Fibroblast of lung (primary cell): Measurements from ENCODE around the gene RPUSD3. TPM values are rescaled to one million over a fixed set of nuclear protein-coding genes. Genes with fewer than 3 reads are reported as not detected.

ENCODE experiments used
- DNase-seq, 2 donors: peaks; one replicate each; pipeline versions ENCODE4 v3.0.0 to v3.0.0-alpha.2; 2010; ENCODE audit warnings: low read depth in 2 of 2
- H2AFZ ChIP-seq: 2 replicates; pipeline ENCODE4 v1.5.1; 2012; ENCODE audit warnings: low read length, control low read depth, inconsistent platforms
- H3K27ac ChIP-seq: 2 replicates; pipeline ENCODE4 v1.5.1; 2011; ENCODE audit warnings: low read length, control low read depth; ENCODE audit not compliant: insufficient read depth
- H3K27me3 ChIP-seq: 2 replicates; pipeline ENCODE4 v1.5.1; 2011; ENCODE audit warnings: mild to moderate bottlenecking, low read length; ENCODE audit not compliant: control insufficient read depth, insufficient read depth
- H3K36me3 ChIP-seq: 2 replicates; pipeline ENCODE4 v1.5.1; 2011; ENCODE audit warnings: low read length; ENCODE audit not compliant: control insufficient read depth, insufficient read depth
- H3K4me1 ChIP-seq: 2 replicates; pipeline ENCODE4 v1.5.1; 2011; ENCODE audit warnings: low read length; ENCODE audit not compliant: control insufficient read depth, insufficient read depth; ENCODE audit errors: extremely low read depth
- H3K4me2 ChIP-seq: 2 replicates; pipeline ENCODE4 v1.5.1; 2011; ENCODE audit warnings: low read length, control low read depth; ENCODE audit not compliant: insufficient read depth; ENCODE audit errors: extremely low read depth
- H3K4me3 ChIP-seq, 4 experiments: fragments of 200-600 bp in 1 of 4; sonication (generic) in 1 of 4; replicated peaks in 1 of 4; 2 replicates each; pipeline ENCODE4 v1.5.1; 2011 to 2016; ENCODE audit warnings: low read length in 4 of 4, low read depth in 3 of 4, mild to moderate bottlenecking in 3 of 4, control low read depth in 2 of 4, inconsistent platforms in 1 of 4, mixed read lengths in 1 of 4; ENCODE audit not compliant: insufficient read depth in 1 of 4; ENCODE audit errors: control extremely low read depth in 1 of 4
- H3K79me2 ChIP-seq: 2 replicates; pipeline ENCODE4 v1.5.1; 2012; ENCODE audit warnings: mild to moderate bottlenecking, low read length, inconsistent platforms; ENCODE audit not compliant: control insufficient read depth, insufficient read depth
- H3K9ac ChIP-seq: 2 replicates; pipeline ENCODE4 v1.5.1; 2011; ENCODE audit warnings: mild to moderate bottlenecking, low read length, control low read depth; ENCODE audit not compliant: insufficient read depth
- H3K9me3 ChIP-seq: 2 replicates; pipeline ENCODE4 v1.5.1; 2012; ENCODE audit warnings: low read depth, low read length; ENCODE audit not compliant: control insufficient read depth, insufficient read depth
- H4K20me1 ChIP-seq: 2 replicates; pipeline ENCODE4 v1.5.1; 2011; ENCODE audit warnings: low read length; ENCODE audit not compliant: control insufficient read depth, insufficient read depth; ENCODE audit errors: extremely low read depth
- CTCF ChIP-seq, 2 donors: IDR thresholded peaks in 1 of 2; conservative IDR thresholded peaks in 1 of 2; 1 replicate in 1 of 2; 2 replicates in 1 of 2; pipeline ENCODE4 v1.5.1; 2011 to 2012; ENCODE audit warnings: low read length in 2 of 2, control low read depth in 1 of 2, inconsistent platforms in 1 of 2, low read depth in 1 of 2, mild to moderate bottlenecking in 1 of 2
- EZH2 ChIP-seq: IDR thresholded peaks from 2 replicates; pipeline ENCODE4 v1.5.1; 2012; ENCODE audit warnings: low read length, control low read depth, mild to moderate bottlenecking; ENCODE audit errors: missing control alignments
- polyA plus RNA-seq, 2 donors: library from polyadenylated mRNA; depleted of rRNA in 1 of 2; stranded (reverse) in 1 of 2; unstranded in 1 of 2; fragments of >200 nt; gene quantifications; 2 replicates each; pipeline ENCODE4 v1.2.1, GENCODE V29; 2011 to 2012; ENCODE audit warnings: missing spikeins in 1 of 2
- total RNA-seq: library from RNA; depleted of rRNA; stranded (reverse); fragments of >200 nt; gene quantifications from 2 replicates; pipeline ENCODE4 v1.2.1, GENCODE V29; 2014

RPUSD3 gene
- total and polyA plus RNA-seq, 2 donors (not counting 1 experiment from before 2014, with no cell fraction given): 17.3 to 22.1 TPM

GRCh38 chr3:9887480-9887879, 43.7 kb upstream of the RPUSD3 start:
- no peaks in the 10 kb centered on the region for H3K9me3 ChIP-seq
- peaks cover 18% of the 10 kb centered on the region for H3K79me2 ChIP-seq
- TF ChIP-seq CTCF (conservative IDR thresholded peaks at IDR 0.05 in 1 of 2, IDR thresholded peaks at IDR 0.05 in 1 of 2; ENCODE audit: low read depth in 1 of 2, low read length in 2 of 2) (no peak), EZH2 (no peak)
- H3K36me3 ChIP-seq: no peaks in the 10 kb centered on the region
- H3K27ac ChIP-seq: no peak overlapping the region
- no peak overlapping the region for H2AFZ ChIP-seq
- no peak overlapping the region for H3K4me3 ChIP-seq
- H3K4me1 ChIP-seq: peaks cover 5% of the 10 kb centered on the region
- H3K9ac ChIP-seq: no peak overlapping the region
- DNase-seq: no peak
- no peaks in the 10 kb centered on the region for H4K20me1 ChIP-seq
- no peak overlapping the region for H3K4me2 ChIP-seq
- no peaks in the 10 kb centered on the region for H3K27me3 ChIP-seq

- Histone ChIP-seq H3K27ac (no peak overlapping the region), H3K4me2 (no peak overlapping the region), H3K79me2 (peaks cover 9% of the 10 kb centered on the region), H3K36me3 (no peaks in the 10 kb centered on the region), H3K9ac (no peak overlapping the region), H3K9me3 (no peaks in the 10 kb centered on the region), H3K27me3 (no peaks in the 10 kb centered on the region), H3K4me3 (no peak overlapping the region), H3K4me1 (peaks cover 5% of the 10 kb centered on the region), H4K20me1 (no peaks in the 10 kb centered on the region), H2AFZ (no peak overlapping the region)
- TF ChIP-seq EZH2 (no peak), CTCF (conservative IDR thresholded peaks at IDR 0.05 in 1 of 2, IDR thresholded peaks at IDR 0.05 in 1 of 2; ENCODE audit: low read depth in 1 of 2, low read length in 2 of 2) (no peak)
- no peak for DNase-seq
Observed at GRCh38 chr3:9886328-9886727, 42.5 kb upstream of the RPUSD3 start.

GRCh38 chr3:9884555-9885165, 40.9 kb upstream of the RPUSD3 start:
- Histone ChIP-seq H3K4me2 (peak overlapping the region; percentile 41), H3K4me1 (peaks cover 5% of the 10 kb centered on the region), H3K9ac (no peak overlapping the region), H2AFZ (no peak overlapping the region), H3K27ac (peak overlapping the region; percentile 43), H3K36me3 (no peaks in the 10 kb centered on the region), H3K79me2 (no peaks in the 10 kb centered on the region), H4K20me1 (no peaks in the 10 kb centered on the region), H3K27me3 (no peaks in the 10 kb centered on the region), H3K9me3 (no peaks in the 10 kb centered on the region), H3K4me3 (no peak overlapping the region)
- TF ChIP-seq CTCF (conservative IDR thresholded peaks at IDR 0.05 in 1 of 2, IDR thresholded peaks at IDR 0.05 in 1 of 2; ENCODE audit: low read depth in 1 of 2, low read length in 2 of 2) (no peak), EZH2 (no peak)
- peak; percentile 77 to 88 for DNase-seq
